AG04450 (cell line): ENCODE data around the gene EIF4E1B. TPM values are rescaled to one million over a fixed set of nuclear protein-coding genes. Genes with fewer than 3 reads are reported as not detected.

ENCODE experiments used
- CTCF ChIA-PET: fragments of 300-600, 350-600 bp; formaldehyde crosslinking; extraction: SDS; loops from one replicate; lab custom pipeline; 2022; ENCODE audit warnings: antibody characterized with exemption, inconsistent platforms; lab: Charles Lee
- POLR2A ChIA-PET: fragments of 350-600 bp; formaldehyde crosslinking; extraction: SDS; loops from one replicate; lab custom pipeline; 2021; ENCODE audit warnings: antibody characterized with exemption, inconsistent platforms; lab: Yijun Ruan, JAX
- DNase-seq: peaks from one replicate; pipeline ENCODE4 v3.0.0-alpha.2; 2011; ENCODE audit warnings: low read depth, low spot score
- H3K27ac ChIP-seq: one replicate; pipeline ENCODE4 v1.5.1; 2012; ENCODE audit warnings: low read depth, low read length, control low read depth
- H3K27me3 ChIP-seq: one replicate; pipeline ENCODE4 v1.6.0; 2012; ENCODE audit warnings: low read length; ENCODE audit not compliant: control insufficient read depth, insufficient read depth
- H3K4me3 ChIP-seq: 2 replicates; pipeline ENCODE4 v1.5.1; 2011; ENCODE audit warnings: mild to moderate bottlenecking, low read depth, low read length, control low read depth
- H3K9me3 ChIP-seq: 2 replicates; pipeline ENCODE4 v1.5.1; 2012; ENCODE audit warnings: low read length; ENCODE audit not compliant: control insufficient read depth, insufficient read depth
- CTCF ChIP-seq: IDR thresholded peaks from 2 replicates; pipeline ENCODE4 v1.5.1; 2011; ENCODE audit warnings: low read depth, low read length, control low read depth, inconsistent platforms
- polyA plus RNA-seq: library from polyadenylated mRNA; depleted of rRNA; stranded (reverse); fragments of >200 nt; gene quantifications from 2 replicates; pipeline ENCODE4 v1.2.3, GENCODE V29; 2011

Gene EIF4E1B
- polyA plus RNA-seq, 1 experiment = not detected

GRCh38 chr5:176691524-176691923 is 61.0 kb downstream of the EIF4E1B start:
- H3K4me3 ChIP-seq = no peak overlapping the region
- no peak overlapping the region for H3K27ac ChIP-seq
- ChIA-PET CTCF (interaction anchor here (1.1 kb wide), 1 partner anchor 31 kb away, joined by 3 read pairs; no protein-coding TSS in a partner anchor), POLR2A (no interaction called here)
- H3K27me3 ChIP-seq = peaks cover 45% of the 10 kb centered on the region
- TF ChIP-seq CTCF = no peak
- H3K9me3 ChIP-seq = peaks cover 13% of the 10 kb centered on the region
- DNase-seq = no peak

DNA sequence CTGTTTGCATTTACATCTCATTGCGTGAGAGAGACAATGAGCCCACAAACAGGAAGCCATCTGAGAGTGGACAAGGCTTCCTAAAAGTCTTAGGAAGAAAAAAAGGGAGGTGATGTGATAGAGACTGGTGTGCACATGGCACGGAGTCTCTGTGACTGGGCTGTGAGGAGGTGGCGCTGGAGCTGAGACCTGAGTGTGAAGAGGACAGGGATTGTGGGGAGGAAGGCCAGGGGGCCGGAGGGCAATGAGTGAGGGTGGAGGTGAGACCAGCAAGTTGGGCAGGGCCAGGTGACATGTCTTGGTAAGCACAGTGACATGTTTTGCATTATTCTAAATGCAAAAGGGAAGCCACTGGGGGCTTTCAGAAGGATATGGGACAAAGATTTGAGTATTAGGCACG is 61.9 kb downstream of the EIF4E1B start:
- Histone ChIP-seq H3K27me3 (peaks cover 48% of the 10 kb centered on the region), H3K9me3 (peaks cover 11% of the 10 kb centered on the region), H3K27ac (no peak overlapping the region), H3K4me3 (no peak overlapping the region)
- ChIA-PET POLR2A (no interaction called here), CTCF (no interaction called here)
- TF ChIP-seq CTCF = no peak
- DNase-seq = no peak

DNA sequence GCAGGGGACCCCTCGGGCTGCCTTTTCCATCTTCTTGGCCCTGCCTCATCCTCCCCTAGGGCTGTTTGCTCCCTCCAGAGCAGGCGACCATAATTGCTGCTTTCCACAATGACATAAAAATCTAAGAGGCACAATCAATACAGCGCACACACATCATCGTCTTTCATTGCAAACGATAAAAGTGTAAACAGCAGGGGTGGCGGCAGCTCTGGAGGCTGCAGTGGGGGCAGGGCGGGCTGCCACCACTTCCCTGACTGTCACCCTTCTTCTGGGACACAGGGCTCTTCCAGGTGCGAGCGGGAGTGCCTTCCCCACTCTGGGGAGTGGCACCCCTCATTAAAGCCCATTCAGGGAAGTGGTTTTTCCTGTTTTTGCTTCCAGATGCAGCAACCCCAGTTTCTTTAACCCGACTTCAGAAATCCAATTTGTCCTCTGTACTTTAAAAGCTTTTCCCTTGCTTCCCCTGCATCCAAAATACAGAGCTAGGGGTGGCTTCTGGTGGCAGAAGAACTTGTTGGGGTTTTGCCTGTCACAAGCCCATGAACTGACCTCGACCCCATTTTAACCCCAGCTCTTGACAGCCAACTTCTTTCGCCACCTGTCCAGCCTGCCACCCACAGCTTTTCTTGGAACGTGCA is 62.5 kb downstream of the EIF4E1B start:
- peaks cover 5% of the 10 kb centered on the region for H3K9me3 ChIP-seq
- TF ChIP-seq CTCF = no peak
- H3K27ac ChIP-seq = no peak overlapping the region
- ChIA-PET POLR2A (no interaction called here), CTCF (interaction anchor here (1.7 kb wide), 1 partner anchor 32 kb away, joined by 8 read pairs; no protein-coding TSS in a partner anchor)
- DNase-seq = no peak
- no peak overlapping the region for H3K4me3 ChIP-seq
- H3K27me3 ChIP-seq = peaks cover 54% of the 10 kb centered on the region

- peaks cover 59% of the 10 kb centered on the region for H3K27me3 ChIP-seq
- no peak for DNase-seq
- no peak overlapping the region for H3K27ac ChIP-seq
- no peak overlapping the region for H3K4me3 ChIP-seq
- TF ChIP-seq CTCF = no peak
- ChIA-PET CTCF (interaction anchor here (1.7 kb wide), 1 partner anchor 33 kb away, joined by 8 read pairs; no protein-coding TSS in a partner anchor), POLR2A (no interaction called here)
- no peaks in the 10 kb centered on the region for H3K9me3 ChIP-seq
These were observed 63.0 kb downstream of the EIF4E1B start for GRCh38 chr5:176693477-176693851.

GRCh38 chr5:176694146-176694545 is 63.7 kb downstream of the EIF4E1B start:
- H3K27me3 ChIP-seq = peaks cover 66% of the 10 kb centered on the region
- CTCF ChIA-PET = interaction anchor here (1.2 to 1.7 kb wide), 2 partner anchors 9 to 33 kb away, joined by 3 to 8 read pairs; no protein-coding TSS in a partner anchor
- no peak for DNase-seq
- no peak overlapping the region for H3K27ac ChIP-seq
- POLR2A ChIA-PET = no interaction called here
- no peak for TF ChIP-seq CTCF
- no peaks in the 10 kb centered on the region for H3K9me3 ChIP-seq
- no peak overlapping the region for H3K4me3 ChIP-seq
